HepG2 (cell line): ENCODE results near the gene RNF113A. TPM values are rescaled to one million over a fixed set of nuclear protein-coding genes. Genes with fewer than 3 reads are reported as not detected.

ENCODE experiments used
- CENPX ChIP-seq: sonication (generic); formaldehyde crosslinking; IDR thresholded peaks from 2 replicates; pipeline ENCODE4 v1.9.0; 2021; ENCODE audit warnings: mild to moderate bottlenecking, missing genetic modification reagents, moderate library complexity
- ELK4 ChIP-seq: sonication (generic); formaldehyde crosslinking; IDR thresholded peaks from 2 replicates; pipeline ENCODE4 v1.9.0; 2021; ENCODE audit warnings: missing genetic modification reagents, borderline replicate concordance
- ERF ChIP-seq: IDR thresholded peaks from 2 replicates; pipeline ENCODE4 v1.6.1; 2018; ENCODE audit warnings: missing biosample characterization, missing genetic modification reagents
- KLF6 ChIP-seq: IDR thresholded peaks from 2 replicates; pipeline ENCODE4 v1.8.0; 2016; ENCODE audit warnings: missing biosample characterization, missing genetic modification reagents
- LRRFIP1 ChIP-seq: sonication (generic); formaldehyde crosslinking; conservative IDR thresholded peaks from 2 replicates; pipeline ENCODE4 v1.4.0; 2020; ENCODE audit warnings: missing genetic modification reagents
- PRPF4 ChIP-seq: fragments of 200-400 bp; formaldehyde crosslinking; IDR thresholded peaks from 2 replicates; pipeline ENCODE4 v1.6.1; 2016; ENCODE audit warnings: low read length, low read depth; ENCODE audit not compliant: poor library complexity, severe bottlenecking
- ZNF234 ChIP-seq: sonication (generic); formaldehyde crosslinking; conservative IDR thresholded peaks from 2 replicates; pipeline ENCODE4 v1.5.1; 2020; ENCODE audit warnings: mild to moderate bottlenecking, missing genetic modification reagents
- ZNF431 ChIP-seq: sonication (generic); formaldehyde crosslinking; IDR thresholded peaks from 2 replicates; pipeline ENCODE4 v1.9.0; 2022; ENCODE audit warnings: missing genetic modification reagents, low read depth, mild to moderate bottlenecking, borderline replicate concordance
- ZNF570 ChIP-seq: sonication (generic); formaldehyde crosslinking; IDR thresholded peaks from 2 replicates; pipeline ENCODE4 v1.4.0; 2020; ENCODE audit warnings: mild to moderate bottlenecking, missing genetic modification reagents, borderline replicate concordance
- ZNF687 ChIP-seq: sonication (generic); formaldehyde crosslinking; IDR thresholded peaks from 2 replicates; pipeline ENCODE4 v1.5.1; 2020; ENCODE audit warnings: mild to moderate bottlenecking, missing genetic modification reagents, moderate library complexity
- polyA plus RNA-seq, 8 experiments: library from polyadenylated mRNA; depleted of rRNA in 3 of 8; stranded (reverse) in 7 of 8; unstranded in 1 of 8; fragments of >200 nt; fragmentation: Illumina TruSeq in 4 of 8; extraction: Trizol in 4 of 8; gene quantifications; 2 replicates each; pipeline versions ENCODE4 v1.2.1 to v1.2.3, GENCODE V29; 2011 to 2016; ENCODE audit warnings: low read depth in 4 of 8, missing spikeins in 1 of 8, mixed read lengths in 1 of 8; ENCODE audit not compliant: insufficient read depth in 1 of 8
- total RNA-seq, 5 experiments: library from RNA; depleted of rRNA; stranded (reverse); fragments of >200 nt; fragmentation: Illumina TruSeq; extraction: Trizol; gene quantifications; 2 replicates each; pipeline ENCODE4 v1.2.3, GENCODE V29; 2016; ENCODE audit warnings: low read depth in 1 of 5
- TF ChIP-seq, protein P1 (sequence below): sonication (generic); formaldehyde crosslinking; IDR thresholded peaks from 2 replicates; pipeline ENCODE4 v1.5.0; 2020; ENCODE audit warnings: mild to moderate bottlenecking, missing genetic modification reagents, moderate library complexity
- TF ChIP-seq, protein P2 (sequence below): sonication (generic); formaldehyde crosslinking; IDR thresholded peaks from 2 replicates; pipeline ENCODE4 v1.5.0; 2020; ENCODE audit warnings: mild to moderate bottlenecking, missing genetic modification reagents

RNF113A gene
- total and polyA plus RNA-seq, 2 of the 13 experiments (the other 11 are each of a cell fraction or from before 2014, with no cell fraction given), result 14.0 to 15.4 TPM

GRCh38 chrX:119887721-119888425 is 16.3 kb upstream of the RNF113A start (continued):
- no peak for TF ChIP-seq ZNF431 (CRISPR knock-in tag)
- TF ChIP-seq LRRFIP1, result no peak
- TF ChIP-seq, protein P1, sequence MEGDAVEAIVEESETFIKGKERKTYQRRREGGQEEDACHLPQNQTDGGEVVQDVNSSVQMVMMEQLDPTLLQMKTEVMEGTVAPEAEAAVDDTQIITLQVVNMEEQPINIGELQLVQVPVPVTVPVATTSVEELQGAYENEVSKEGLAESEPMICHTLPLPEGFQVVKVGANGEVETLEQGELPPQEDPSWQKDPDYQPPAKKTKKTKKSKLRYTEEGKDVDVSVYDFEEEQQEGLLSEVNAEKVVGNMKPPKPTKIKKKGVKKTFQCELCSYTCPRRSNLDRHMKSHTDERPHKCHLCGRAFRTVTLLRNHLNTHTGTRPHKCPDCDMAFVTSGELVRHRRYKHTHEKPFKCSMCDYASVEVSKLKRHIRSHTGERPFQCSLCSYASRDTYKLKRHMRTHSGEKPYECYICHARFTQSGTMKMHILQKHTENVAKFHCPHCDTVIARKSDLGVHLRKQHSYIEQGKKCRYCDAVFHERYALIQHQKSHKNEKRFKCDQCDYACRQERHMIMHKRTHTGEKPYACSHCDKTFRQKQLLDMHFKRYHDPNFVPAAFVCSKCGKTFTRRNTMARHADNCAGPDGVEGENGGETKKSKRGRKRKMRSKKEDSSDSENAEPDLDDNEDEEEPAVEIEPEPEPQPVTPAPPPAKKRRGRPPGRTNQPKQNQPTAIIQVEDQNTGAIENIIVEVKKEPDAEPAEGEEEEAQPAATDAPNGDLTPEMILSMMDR (CRISPR knock-in tag), result peak; percentile 80
- no peak for TF ChIP-seq ZNF234 (CRISPR knock-in tag)
- TF ChIP-seq ELK4 (CRISPR knock-in tag), result no peak
- TF ChIP-seq, protein P2, sequence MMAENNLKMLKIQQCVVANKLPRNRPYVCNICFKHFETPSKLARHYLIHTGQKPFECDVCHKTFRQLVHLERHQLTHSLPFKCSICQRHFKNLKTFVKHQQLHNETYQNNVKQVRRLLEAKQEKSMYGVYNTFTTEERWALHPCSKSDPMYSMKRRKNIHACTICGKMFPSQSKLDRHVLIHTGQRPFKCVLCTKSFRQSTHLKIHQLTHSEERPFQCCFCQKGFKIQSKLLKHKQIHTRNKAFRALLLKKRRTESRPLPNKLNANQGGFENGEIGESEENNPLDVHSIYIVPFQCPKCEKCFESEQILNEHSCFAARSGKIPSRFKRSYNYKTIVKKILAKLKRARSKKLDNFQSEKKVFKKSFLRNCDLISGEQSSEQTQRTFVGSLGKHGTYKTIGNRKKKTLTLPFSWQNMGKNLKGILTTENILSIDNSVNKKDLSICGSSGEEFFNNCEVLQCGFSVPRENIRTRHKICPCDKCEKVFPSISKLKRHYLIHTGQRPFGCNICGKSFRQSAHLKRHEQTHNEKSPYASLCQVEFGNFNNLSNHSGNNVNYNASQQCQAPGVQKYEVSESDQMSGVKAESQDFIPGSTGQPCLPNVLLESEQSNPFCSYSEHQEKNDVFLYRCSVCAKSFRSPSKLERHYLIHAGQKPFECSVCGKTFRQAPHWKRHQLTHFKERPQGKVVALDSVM (CRISPR knock-in tag), result no peak
- TF ChIP-seq CENPX (CRISPR knock-in tag), result no peak
- no peak for TF ChIP-seq ERF
- TF ChIP-seq ZNF687 (CRISPR knock-in tag), result peak; percentile 63
- no peak for TF ChIP-seq ZNF570 (CRISPR knock-in tag)
- TF ChIP-seq KLF6, result no peak
- no peak for TF ChIP-seq PRPF4
